GM12878 (cell line): ENCODE results near the gene GGCX.

Experiments used
- CTCF ChIP-seq, 3 experiments: IDR thresholded peaks in 2 of 3; conservative IDR thresholded peaks in 1 of 3; 2 replicates each; pipeline ENCODE4 v1.5.1; 2011; ENCODE audit warnings: low read depth in 3 of 3, low read length in 3 of 3, mild to moderate bottlenecking in 3 of 3, control low read depth in 2 of 3, moderate library complexity in 2 of 3, inconsistent platforms in 1 of 3, mixed read lengths in 1 of 3; ENCODE audit not compliant: control insufficient read depth in 2 of 3, insufficient read depth in 1 of 3; ENCODE audit errors: extremely low read depth in 1 of 3
- PAX5 ChIP-seq: IDR thresholded peaks from 2 replicates; pipeline ENCODE4 v1.6.1; 2011; ENCODE audit warnings: low read depth, low read length, borderline replicate concordance
- SIN3A ChIP-seq: IDR thresholded peaks from 2 replicates; pipeline ENCODE4 v1.6.1; 2012; ENCODE audit warnings: low read depth, low read length, improper control_type of control experiment

- no peak for TF ChIP-seq SIN3A
- no peak for TF ChIP-seq PAX5
- TF ChIP-seq CTCF (IDR thresholded peaks at IDR 0.05 in 2 of 3, conservative IDR thresholded peaks at IDR 0.05 in 1 of 3; ENCODE audit: control insufficient read depth in 2 of 3, extremely low read depth in 1 of 3, insufficient read depth in 1 of 3, low read depth in 3 of 3, low read length in 3 of 3): no peak
Measured at GRCh38 chr2:85541753-85542457, 19.4 kb downstream of the GGCX start.
